ENCODE measurements around the gene GNG5.
"Not testable (repeated sequence)": the region's sequence is repeated elsewhere in the genome, so short reads cannot be mapped to it uniquely, and the experiment has no call there.

The GNG5 gene

GRCh38 chr1:84524590-84524989, 18.2 kb upstream of the GNG5 start:
- TF ChIP-seq, protein P1, sequence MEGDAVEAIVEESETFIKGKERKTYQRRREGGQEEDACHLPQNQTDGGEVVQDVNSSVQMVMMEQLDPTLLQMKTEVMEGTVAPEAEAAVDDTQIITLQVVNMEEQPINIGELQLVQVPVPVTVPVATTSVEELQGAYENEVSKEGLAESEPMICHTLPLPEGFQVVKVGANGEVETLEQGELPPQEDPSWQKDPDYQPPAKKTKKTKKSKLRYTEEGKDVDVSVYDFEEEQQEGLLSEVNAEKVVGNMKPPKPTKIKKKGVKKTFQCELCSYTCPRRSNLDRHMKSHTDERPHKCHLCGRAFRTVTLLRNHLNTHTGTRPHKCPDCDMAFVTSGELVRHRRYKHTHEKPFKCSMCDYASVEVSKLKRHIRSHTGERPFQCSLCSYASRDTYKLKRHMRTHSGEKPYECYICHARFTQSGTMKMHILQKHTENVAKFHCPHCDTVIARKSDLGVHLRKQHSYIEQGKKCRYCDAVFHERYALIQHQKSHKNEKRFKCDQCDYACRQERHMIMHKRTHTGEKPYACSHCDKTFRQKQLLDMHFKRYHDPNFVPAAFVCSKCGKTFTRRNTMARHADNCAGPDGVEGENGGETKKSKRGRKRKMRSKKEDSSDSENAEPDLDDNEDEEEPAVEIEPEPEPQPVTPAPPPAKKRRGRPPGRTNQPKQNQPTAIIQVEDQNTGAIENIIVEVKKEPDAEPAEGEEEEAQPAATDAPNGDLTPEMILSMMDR (IDR thresholded peaks at IDR 0.05; ENCODE audit: borderline replicate concordance, insufficient read depth, low read depth, low read length): no peak
- no peak overlapping the region for H3K4me3 ChIP-seq (ENCODE audit: low read depth, low read length)

DNA sequence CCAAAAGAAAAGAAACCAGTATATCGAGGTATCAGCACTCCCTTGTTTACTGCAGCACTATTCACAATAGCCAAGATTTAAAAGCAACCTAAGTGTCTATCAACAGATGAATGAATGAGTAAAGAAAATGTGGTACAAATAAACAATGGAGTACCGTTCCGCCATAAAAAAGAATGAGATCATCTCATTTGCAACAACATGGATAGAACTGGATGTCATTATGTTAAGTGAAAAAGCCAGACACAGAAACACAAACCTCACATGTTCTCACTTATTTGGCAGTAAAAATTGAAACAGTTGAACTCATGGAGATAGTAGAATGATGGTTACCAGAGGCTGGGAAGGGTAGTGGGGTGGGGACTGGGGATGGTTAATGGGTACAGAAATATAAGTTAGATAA, 4.3 kb upstream of the GNG5 start:
- TF ChIP-seq, protein P1 (IDR thresholded peaks at IDR 0.05; ENCODE audit: borderline replicate concordance, insufficient read depth, low read depth, low read length): no peak
- no peak overlapping the region for H3K4me3 ChIP-seq (ENCODE audit: low read depth, low read length)

- no peak overlapping the region for H3K4me3 ChIP-seq (ENCODE audit: low read depth, low read length)
- TF ChIP-seq, protein P1 (IDR thresholded peaks at IDR 0.05; ENCODE audit: borderline replicate concordance, insufficient read depth, low read depth, low read length): no peak
These were observed 3.8 kb upstream of the GNG5 start for GRCh38 chr1:84510165-84510564.

DNA sequence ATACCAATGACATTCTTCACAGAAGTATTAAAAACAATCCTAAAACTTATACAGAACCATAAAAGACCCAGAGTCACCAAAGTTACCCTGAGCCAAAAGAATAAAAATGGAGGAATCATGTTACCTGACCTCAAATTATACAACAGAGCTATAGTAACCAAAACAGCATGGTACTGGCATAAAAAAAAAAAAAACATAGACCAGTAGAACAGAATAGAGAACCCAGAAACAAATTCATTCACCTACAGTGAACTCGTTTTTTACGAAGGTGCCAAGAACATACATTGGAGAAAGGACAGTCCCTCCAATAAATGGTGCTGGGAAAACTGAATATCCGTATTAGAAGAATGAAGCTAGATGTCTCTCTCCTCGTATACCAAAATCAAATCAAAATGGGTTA, 2.6 kb upstream of the GNG5 start:
- TF ChIP-seq, protein P1 (IDR thresholded peaks at IDR 0.05; ENCODE audit: borderline replicate concordance, insufficient read depth, low read depth, low read length): no peak
- H3K4me3 ChIP-seq (ENCODE audit: low read depth, low read length): no peak overlapping the region

DNA sequence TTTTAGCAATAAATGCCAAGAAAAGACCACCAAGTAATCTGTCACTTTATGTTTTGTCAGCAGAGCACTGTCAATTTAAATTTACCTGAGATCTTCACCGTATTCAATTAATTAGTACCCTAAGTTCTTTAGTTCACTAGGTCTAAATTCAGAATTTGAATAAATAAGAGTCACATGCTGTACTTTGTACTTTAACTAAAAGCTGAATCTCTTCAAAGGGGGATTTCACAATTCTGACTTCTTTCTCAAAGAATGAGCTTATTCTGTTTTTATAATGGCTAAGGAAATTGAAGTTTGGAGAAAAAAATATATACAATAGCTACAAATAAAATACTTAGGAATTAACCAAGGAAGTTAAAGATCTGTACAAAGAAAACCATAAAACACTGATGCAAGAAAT, 2.1 kb upstream of the GNG5 start:
- TF ChIP-seq, protein P1 (IDR thresholded peaks at IDR 0.05; ENCODE audit: borderline replicate concordance, insufficient read depth, low read depth, low read length): no peak
- H3K4me3 ChIP-seq (ENCODE audit: low read depth, low read length): no peak overlapping the region

DNA sequence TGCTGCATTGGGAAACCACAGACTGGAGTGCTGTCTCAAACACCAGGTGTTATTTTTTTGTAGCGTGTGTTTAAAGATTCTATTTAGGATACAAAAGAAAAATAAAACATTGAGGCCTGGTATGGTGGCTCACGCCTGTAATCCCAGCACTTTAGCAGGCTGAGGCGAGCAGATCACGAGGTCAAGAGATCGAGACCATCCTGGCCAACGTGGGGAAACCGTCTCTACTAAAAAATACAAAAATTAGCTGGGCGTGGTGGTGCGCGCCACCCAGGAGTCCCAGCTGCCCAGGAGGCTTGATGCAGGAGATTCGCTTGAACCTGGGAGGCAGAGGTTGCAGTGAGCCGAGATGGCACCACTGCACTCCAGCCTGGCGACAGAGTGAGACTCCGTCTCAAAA, 1.5 kb upstream of the GNG5 start:
- H3K4me3 ChIP-seq (ENCODE audit: low read depth, low read length): not testable (repeated sequence)

- TF ChIP-seq, protein P1 (IDR thresholded peaks at IDR 0.05; ENCODE audit: borderline replicate concordance, insufficient read depth, low read depth, low read length): no peak
- peak overlapping the region; percentile 95 for H3K4me3 ChIP-seq (ENCODE audit: low read depth, low read length)
These were observed 510 bp upstream of the GNG5 start for GRCh38 chr1:84506729-84507453.
